HCT116 (cell line): Measurements from ENCODE around the gene GNB1L. TPM values are rescaled to one million over a fixed set of nuclear protein-coding genes. Genes with fewer than 3 reads are reported as not detected.

Source experiments
- ATAC-seq: fragments of 200-7000 bp; cut with Tn5 transposase; 2 replicates; pipeline ENCODE4 v1.9.1; 2020; ENCODE audit warnings: mild to moderate bottlenecking, moderate library complexity
- BruUV-seq: library from RNA; stranded (reverse); fragments of 400-500 nt; replicated peaks from 2 replicates; lab custom pipeline; 2021; lab: Mats Ljungman, UMichigan
- CTCF ChIA-PET: fragments of 300-600 bp; sonication (Branson Sonifier 250); formaldehyde crosslinking; loops from one replicate; lab custom pipeline; 2021; ENCODE audit warnings: antibody characterized with exemption; lab: Charles Lee
- POLR2A ChIA-PET: fragments of 300-600, 350-600 bp; sonication (Branson Sonifier 250); formaldehyde crosslinking; loops from one replicate; lab custom pipeline; 2021; ENCODE audit warnings: antibody characterized with exemption; lab: Charles Lee
- RAD21 ChIA-PET, 2 experiments: fragments of 300-600 bp; sonication (Branson Sonifier 250); formaldehyde crosslinking; loops; one replicate each; lab custom pipeline; 2023; ENCODE audit warnings: low total read pairs in 2 of 2; ENCODE audit not compliant: uncharacterized antibody in 2 of 2, unreplicated experiment in 2 of 2, low non-redundant PET in 1 of 2; lab: Charles Lee
- DNase-seq: peaks from one replicate; pipeline ENCODE4 v3.0.0-alpha.2; 2010; ENCODE audit warnings: low read depth, low spot score
- H2AFZ ChIP-seq: fragments of 200-600 bp; shearing (Covaris generic), sonication (generic); 2 replicates; pipeline ENCODE4 v1.6.1; 2017; ENCODE audit warnings: low read depth, mixed run types, mixed read lengths, antibody characterized with exemption, low read length; ENCODE audit not compliant: poor library complexity, severe bottlenecking
- H3K27ac ChIP-seq: 2 replicates; pipeline ENCODE4 v1.5.1; 2012; ENCODE audit warnings: low read depth, low read length
- H3K27me3 ChIP-seq: fragments of 200-600 bp; sonication (generic); 2 replicates; pipeline ENCODE4 v1.6.1; 2016; ENCODE audit warnings: mixed run types, low read length, mixed read lengths; ENCODE audit not compliant: insufficient read depth
- H3K36me3 ChIP-seq, 2 experiments: fragments of 200-500 bp in 1 of 2; fragments of 200-600 bp in 1 of 2; sonication (Bioruptor generic) in 1 of 2; sonication (generic) in 1 of 2; 2 replicates each; pipeline versions ENCODE4 v1.5.1 to v1.6.1; 2014 to 2016; ENCODE audit warnings: low read length in 2 of 2, inconsistent platforms in 1 of 2, mixed read lengths in 1 of 2, mixed run types in 1 of 2; ENCODE audit not compliant: insufficient read depth in 2 of 2, control insufficient read depth in 1 of 2
- H3K4me1 ChIP-seq, 2 experiments: fragments of 200-600 bp in 1 of 2; sonication (generic) in 1 of 2; 2 replicates each; pipeline versions ENCODE4 v1.5.1 to v1.6.1; 2012 to 2017; ENCODE audit warnings: low read length in 2 of 2, inconsistent platforms in 1 of 2, mild to moderate bottlenecking in 1 of 2, mixed read lengths in 1 of 2, mixed run types in 1 of 2, moderate library complexity in 1 of 2; ENCODE audit not compliant: insufficient read depth in 2 of 2, control insufficient read depth in 1 of 2
- H3K4me2 ChIP-seq: fragments of 200-600 bp; sonication (generic); 2 replicates; pipeline ENCODE4 v1.6.1; 2017; ENCODE audit warnings: mixed run types, low read length, mixed read lengths
- H3K4me3 ChIP-seq, 2 experiments: fragments of 200-600 bp in 1 of 2; sonication (generic) in 1 of 2; replicated peaks in 1 of 2; 2 replicates each; pipeline ENCODE4 v1.5.1; 2011 to 2016; ENCODE audit warnings: low read length in 2 of 2, control low read depth in 1 of 2, low read depth in 1 of 2, mild to moderate bottlenecking in 1 of 2, mixed read lengths in 1 of 2, mixed run types in 1 of 2
- H3K79me2 ChIP-seq: fragments of 200-600 bp; sonication (generic); 2 replicates; pipeline ENCODE4 v1.6.1; 2017; ENCODE audit warnings: mild to moderate bottlenecking, mixed run types, low read length, moderate library complexity, mixed read lengths; ENCODE audit not compliant: insufficient read depth
- H3K9ac ChIP-seq: fragments of 200-600 bp; sonication (generic); 2 replicates; pipeline ENCODE4 v1.6.1; 2016; ENCODE audit warnings: low read length, mixed read lengths
- H3K9me2 ChIP-seq: fragments of 200-600 bp; sonication (generic), shearing (Covaris generic); 2 replicates; pipeline ENCODE4 v1.6.1; 2017; ENCODE audit warnings: mixed run types, mild to moderate bottlenecking, moderate library complexity; ENCODE audit not compliant: insufficient read depth
- H3K9me3 ChIP-seq, 2 experiments: fragments of 200-500 bp in 1 of 2; fragments of 200-600 bp in 1 of 2; sonication (Bioruptor generic) in 1 of 2; sonication (generic) in 1 of 2; 2 replicates each; pipeline ENCODE4 v1.6.1; 2014 to 2017; ENCODE audit warnings: low read length in 2 of 2, mixed read lengths in 2 of 2, inconsistent platforms in 1 of 2, low read depth in 1 of 2, mild to moderate bottlenecking in 1 of 2, mixed run types in 1 of 2, moderate library complexity in 1 of 2; ENCODE audit not compliant: control insufficient read depth in 1 of 2, insufficient read depth in 1 of 2
- H4K20me1 ChIP-seq: fragments of 200-600 bp; sonication (generic), shearing (Covaris generic); 2 replicates; pipeline ENCODE4 v1.6.1; 2017; ENCODE audit warnings: mixed run types, mild to moderate bottlenecking, moderate library complexity; ENCODE audit not compliant: insufficient read depth
- CBX3 ChIP-seq: IDR thresholded peaks from 2 replicates; pipeline ENCODE4 v1.6.1; 2012; ENCODE audit warnings: low read depth
- CEBPB ChIP-seq: IDR thresholded peaks from 2 replicates; pipeline ENCODE4 v1.6.1; 2012; ENCODE audit warnings: low read depth
- ELF1 ChIP-seq: IDR thresholded peaks from 2 replicates; pipeline ENCODE4 v1.6.1; 2012; ENCODE audit warnings: low read depth, borderline replicate concordance
- EZH2 ChIP-seq: fragments of 200-600 bp; sonication (generic); IDR thresholded peaks from 2 replicates; pipeline ENCODE4 v1.6.1; 2017; ENCODE audit warnings: antibody characterized with exemption, mixed run types
- EZH2phosphoT487 ChIP-seq: fragments of 200-600 bp; IDR thresholded peaks from 2 replicates; pipeline ENCODE4 v1.6.1; 2018; ENCODE audit warnings: antibody characterized with exemption, borderline replicate concordance
- FOSL1 ChIP-seq: IDR thresholded peaks from 2 replicates; pipeline ENCODE4 v1.6.1; 2012; ENCODE audit warnings: low read depth
- JUND ChIP-seq: IDR thresholded peaks from 2 replicates; pipeline ENCODE4 v1.6.1; 2012
- POLR2A ChIP-seq: IDR thresholded peaks from 2 replicates; pipeline ENCODE4 v1.7.0; 2011; ENCODE audit warnings: borderline replicate concordance; ENCODE audit not compliant: insufficient read depth, insufficient read length; ENCODE audit errors: extremely low read depth
- POLR2AphosphoS5 ChIP-seq: IDR thresholded peaks from 2 replicates; pipeline ENCODE4 v1.6.1; 2011; ENCODE audit warnings: mild to moderate bottlenecking, low read depth, low read length, moderate library complexity
- RAD21 ChIP-seq: IDR thresholded peaks from 2 replicates; pipeline ENCODE4 v1.6.1; 2012; ENCODE audit warnings: low read depth, mild to moderate bottlenecking
- SP1 ChIP-seq: IDR thresholded peaks from 2 replicates; pipeline ENCODE4 v1.6.1; 2012; ENCODE audit warnings: low read depth
- SRF ChIP-seq: IDR thresholded peaks from 2 replicates; pipeline ENCODE4 v1.6.1; 2012; ENCODE audit warnings: low read depth
- TCF7L2 ChIP-seq: IDR thresholded peaks from 2 replicates; pipeline ENCODE4 v1.7.0; 2011; ENCODE audit warnings: borderline replicate concordance, inconsistent platforms; ENCODE audit not compliant: insufficient read depth, insufficient read length; ENCODE audit errors: extremely low read depth
- YY1 ChIP-seq: IDR thresholded peaks from 2 replicates; pipeline ENCODE4 v1.6.1; 2011; ENCODE audit warnings: low read length, low read depth, moderate library complexity, mild to moderate bottlenecking; ENCODE audit not compliant: insufficient replicate concordance; ENCODE audit errors: extremely low read depth
- ZFX ChIP-seq: fragments of 450-650 bp; IDR thresholded peaks from 2 replicates; pipeline ENCODE4 v1.6.1; 2017
- intact Hi-C: fragments of 100-400 bp; cut with micrococcal nuclease; formaldehyde crosslinking; loops from 2 replicates; pipeline ENCODE4 v1.10.0; 2022
- total RNA-seq: library from RNA; stranded (reverse); gene quantifications from one replicate; pipeline ENCODE4 v1.2.1, GENCODE V29; 2021; ENCODE audit not compliant: unreplicated experiment
- TF ChIP-seq, protein P1 (sequence below): IDR thresholded peaks from 2 replicates; pipeline ENCODE4 v1.6.1; 2011; ENCODE audit warnings: mild to moderate bottlenecking, low read length, moderate library complexity; ENCODE audit not compliant: insufficient replicate concordance; ENCODE audit errors: extremely low read depth
- TF ChIP-seq, protein P2 (sequence below): IDR thresholded peaks from 2 replicates; pipeline ENCODE4 v1.6.1; 2012; ENCODE audit warnings: low read depth
- TF ChIP-seq, protein P3 (sequence below): IDR thresholded peaks from 2 replicates; pipeline ENCODE4 v1.6.1; 2012
- TF ChIP-seq, protein P4 (sequence below): IDR thresholded peaks from 2 replicates; pipeline ENCODE4 v1.6.1; 2012

The GNB1L gene
- total RNA-seq, 1 experiment from 2014 or later, result 12.1 TPM

DNA sequence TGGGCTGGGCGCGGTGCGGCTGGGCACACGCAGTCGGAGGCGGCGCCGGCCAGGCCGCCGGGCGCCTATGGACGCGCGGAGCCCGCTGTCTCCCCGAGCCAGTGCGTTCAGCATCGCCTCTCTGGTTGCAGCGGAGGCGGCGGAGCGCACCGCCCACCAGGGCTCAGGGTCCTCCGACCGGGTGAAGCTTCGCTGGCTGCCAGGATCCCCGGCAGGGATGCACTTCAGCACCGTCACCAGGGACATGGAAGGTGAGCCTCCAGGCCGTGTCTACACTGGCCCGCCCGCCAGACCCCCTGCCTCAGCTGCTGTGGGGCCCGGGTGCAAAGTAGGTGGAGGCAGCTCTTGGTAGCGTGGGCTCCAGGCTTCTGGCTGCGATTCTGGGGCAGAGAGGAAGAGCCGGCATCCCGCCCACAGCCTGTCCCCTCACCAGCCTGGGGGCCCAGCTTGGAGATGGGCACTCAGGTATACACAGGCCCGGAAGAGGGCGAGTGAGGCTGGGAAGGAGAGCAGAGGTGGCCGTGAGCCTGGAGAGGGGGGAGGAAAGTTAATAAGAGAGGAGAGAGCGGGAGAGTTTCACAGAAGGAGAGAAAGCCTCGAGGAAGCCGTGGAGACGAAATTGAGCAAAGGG, 95.1 kb downstream of the GNB1L start:
- intact Hi-C loops, result no loop called here
- Histone ChIP-seq H3K9me3 (no peaks in the 10 kb centered on the region), H3K79me2 (no peaks in the 10 kb centered on the region), H3K4me1 (peaks cover 4 to 16% of the 10 kb centered on the region in 2 experiments; a peak in 3 of 4 replicates), H3K36me3 (no peaks in the 10 kb centered on the region), H3K4me3 (no peak overlapping the region), H3K9ac (no peak overlapping the region), H3K9me2 (no peaks in the 10 kb centered on the region), H3K4me2 (no peak overlapping the region), H4K20me1 (no peaks in the 10 kb centered on the region), H2AFZ (no peak overlapping the region), H3K27me3 (no peaks in the 10 kb centered on the region), H3K27ac (no peak overlapping the region)
- POLR2A ChIA-PET, result no interaction called here
- TF ChIP-seq ELF1 (no peak), CBX3 (no peak), EZH2phosphoT487 (no peak), TCF7L2 (no peak), SP1 (no peak), SRF (no peak), POLR2A (no peak), EZH2 (no peak), POLR2AphosphoS5 (no peak), YY1 (no peak), FOSL1 (no peak), CEBPB (no peak), RAD21 (no peak), JUND (no peak), ZFX (no peak)
- TF ChIP-seq, protein P1, sequence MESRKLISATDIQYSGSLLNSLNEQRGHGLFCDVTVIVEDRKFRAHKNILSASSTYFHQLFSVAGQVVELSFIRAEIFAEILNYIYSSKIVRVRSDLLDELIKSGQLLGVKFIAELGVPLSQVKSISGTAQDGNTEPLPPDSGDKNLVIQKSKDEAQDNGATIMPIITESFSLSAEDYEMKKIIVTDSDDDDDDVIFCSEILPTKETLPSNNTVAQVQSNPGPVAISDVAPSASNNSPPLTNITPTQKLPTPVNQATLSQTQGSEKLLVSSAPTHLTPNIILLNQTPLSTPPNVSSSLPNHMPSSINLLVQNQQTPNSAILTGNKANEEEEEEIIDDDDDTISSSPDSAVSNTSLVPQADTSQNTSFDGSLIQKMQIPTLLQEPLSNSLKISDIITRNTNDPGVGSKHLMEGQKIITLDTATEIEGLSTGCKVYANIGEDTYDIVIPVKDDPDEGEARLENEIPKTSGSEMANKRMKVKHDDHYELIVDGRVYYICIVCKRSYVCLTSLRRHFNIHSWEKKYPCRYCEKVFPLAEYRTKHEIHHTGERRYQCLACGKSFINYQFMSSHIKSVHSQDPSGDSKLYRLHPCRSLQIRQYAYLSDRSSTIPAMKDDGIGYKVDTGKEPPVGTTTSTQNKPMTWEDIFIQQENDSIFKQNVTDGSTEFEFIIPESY, result no peak
- TF ChIP-seq, protein P2, sequence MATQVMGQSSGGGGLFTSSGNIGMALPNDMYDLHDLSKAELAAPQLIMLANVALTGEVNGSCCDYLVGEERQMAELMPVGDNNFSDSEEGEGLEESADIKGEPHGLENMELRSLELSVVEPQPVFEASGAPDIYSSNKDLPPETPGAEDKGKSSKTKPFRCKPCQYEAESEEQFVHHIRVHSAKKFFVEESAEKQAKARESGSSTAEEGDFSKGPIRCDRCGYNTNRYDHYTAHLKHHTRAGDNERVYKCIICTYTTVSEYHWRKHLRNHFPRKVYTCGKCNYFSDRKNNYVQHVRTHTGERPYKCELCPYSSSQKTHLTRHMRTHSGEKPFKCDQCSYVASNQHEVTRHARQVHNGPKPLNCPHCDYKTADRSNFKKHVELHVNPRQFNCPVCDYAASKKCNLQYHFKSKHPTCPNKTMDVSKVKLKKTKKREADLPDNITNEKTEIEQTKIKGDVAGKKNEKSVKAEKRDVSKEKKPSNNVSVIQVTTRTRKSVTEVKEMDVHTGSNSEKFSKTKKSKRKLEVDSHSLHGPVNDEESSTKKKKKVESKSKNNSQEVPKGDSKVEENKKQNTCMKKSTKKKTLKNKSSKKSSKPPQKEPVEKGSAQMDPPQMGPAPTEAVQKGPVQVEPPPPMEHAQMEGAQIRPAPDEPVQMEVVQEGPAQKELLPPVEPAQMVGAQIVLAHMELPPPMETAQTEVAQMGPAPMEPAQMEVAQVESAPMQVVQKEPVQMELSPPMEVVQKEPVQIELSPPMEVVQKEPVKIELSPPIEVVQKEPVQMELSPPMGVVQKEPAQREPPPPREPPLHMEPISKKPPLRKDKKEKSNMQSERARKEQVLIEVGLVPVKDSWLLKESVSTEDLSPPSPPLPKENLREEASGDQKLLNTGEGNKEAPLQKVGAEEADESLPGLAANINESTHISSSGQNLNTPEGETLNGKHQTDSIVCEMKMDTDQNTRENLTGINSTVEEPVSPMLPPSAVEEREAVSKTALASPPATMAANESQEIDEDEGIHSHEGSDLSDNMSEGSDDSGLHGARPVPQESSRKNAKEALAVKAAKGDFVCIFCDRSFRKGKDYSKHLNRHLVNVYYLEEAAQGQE, result no peak
- TF ChIP-seq, protein P3, sequence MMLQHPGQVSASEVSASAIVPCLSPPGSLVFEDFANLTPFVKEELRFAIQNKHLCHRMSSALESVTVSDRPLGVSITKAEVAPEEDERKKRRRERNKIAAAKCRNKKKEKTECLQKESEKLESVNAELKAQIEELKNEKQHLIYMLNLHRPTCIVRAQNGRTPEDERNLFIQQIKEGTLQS, result no peak
- TF ChIP-seq, protein P4, sequence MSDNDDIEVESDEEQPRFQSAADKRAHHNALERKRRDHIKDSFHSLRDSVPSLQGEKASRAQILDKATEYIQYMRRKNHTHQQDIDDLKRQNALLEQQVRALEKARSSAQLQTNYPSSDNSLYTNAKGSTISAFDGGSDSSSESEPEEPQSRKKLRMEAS, result no peak
- CTCF ChIA-PET, result no interaction called here
- RAD21 ChIA-PET, result no interaction called here
- no peak for DNase-seq
- no TSS peak for BruUV-seq
- no peak for ATAC-seq
